GM03348 (cell line): Measurements from ENCODE around the gene CNTFR.
A peak's percentile ranks its signal among the peaks of the same experiment; 100 is the strongest.

ENCODE experiments used
- DNase-seq: peaks from one replicate; pipeline ENCODE4 v3.0.0; 2012; ENCODE audit warnings: low spot score

Gene CNTFR

DNA sequence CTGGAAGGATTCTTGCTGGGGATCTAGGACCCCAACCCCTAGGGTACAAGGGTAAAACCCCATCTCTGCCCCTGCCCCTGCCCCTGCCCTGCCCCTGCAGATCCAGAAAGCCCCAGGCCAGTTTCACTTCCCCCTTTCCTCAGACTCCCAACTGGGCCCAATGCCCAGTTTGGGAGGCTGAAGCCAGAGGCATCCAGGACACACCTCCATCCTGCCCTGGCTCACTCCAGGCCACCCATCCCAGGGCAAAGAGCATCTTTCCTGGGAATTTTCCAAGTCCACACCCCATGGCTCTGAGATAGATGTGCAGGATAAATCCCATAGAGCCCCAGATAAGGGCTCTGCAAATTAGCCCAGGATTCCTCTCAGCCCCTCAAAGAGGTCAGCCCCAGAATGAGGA is 17.4 kb downstream of the CNTFR start:
- DNase-seq, result no peak

DNA sequence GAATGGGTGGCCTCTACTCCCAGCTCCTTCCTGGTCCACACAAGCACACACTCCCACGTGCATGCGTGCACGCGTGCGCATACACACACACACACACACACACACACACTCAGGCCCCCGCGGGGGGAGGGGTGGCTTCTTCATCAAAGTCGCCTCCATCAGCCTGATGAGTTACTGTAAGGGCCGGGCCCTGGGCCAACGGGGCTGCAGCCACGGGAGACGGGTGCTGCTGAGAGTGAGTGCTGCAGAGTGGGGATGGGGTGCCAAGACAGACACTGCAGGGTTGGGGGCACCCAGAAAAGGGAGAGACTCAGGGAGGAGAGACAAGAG is 18.1 kb downstream of the CNTFR start:
- no peak for DNase-seq

- no peak for DNase-seq
Observed at GRCh38 chr9:34570809-34571480, 18.6 kb downstream of the CNTFR start.

- peak; percentile 31 for DNase-seq
Observed at GRCh38 chr9:34570376-34570775, 19.1 kb downstream of the CNTFR start.

GRCh38 chr9:34568774-34569173 is 20.8 kb downstream of the CNTFR start:
- no peak for DNase-seq

GRCh38 chr9:34568133-34568532 is 21.4 kb downstream of the CNTFR start:
- no peak for DNase-seq

DNA sequence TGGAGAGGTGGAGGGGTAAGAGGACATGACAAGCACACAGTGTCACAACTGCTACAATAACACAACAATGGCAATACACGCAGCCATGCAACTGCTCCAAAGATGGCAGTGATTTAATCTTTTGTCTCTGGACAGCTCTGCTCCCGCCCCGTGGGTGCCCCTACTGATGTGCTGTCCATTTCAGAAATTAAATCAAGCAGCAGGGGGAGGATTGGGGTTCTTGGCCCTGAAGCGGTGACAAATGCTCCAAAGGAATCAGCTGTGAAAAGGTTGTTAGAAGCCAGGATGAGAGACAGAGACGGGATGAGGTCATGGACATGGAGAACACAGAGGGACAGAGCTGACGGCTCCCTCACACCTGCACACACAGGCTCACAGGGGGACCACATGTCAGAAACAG is 22.6 kb downstream of the CNTFR start:
- no peak for DNase-seq

GRCh38 chr9:34566322-34566721 is 23.2 kb downstream of the CNTFR start:
- no peak for DNase-seq

DNA sequence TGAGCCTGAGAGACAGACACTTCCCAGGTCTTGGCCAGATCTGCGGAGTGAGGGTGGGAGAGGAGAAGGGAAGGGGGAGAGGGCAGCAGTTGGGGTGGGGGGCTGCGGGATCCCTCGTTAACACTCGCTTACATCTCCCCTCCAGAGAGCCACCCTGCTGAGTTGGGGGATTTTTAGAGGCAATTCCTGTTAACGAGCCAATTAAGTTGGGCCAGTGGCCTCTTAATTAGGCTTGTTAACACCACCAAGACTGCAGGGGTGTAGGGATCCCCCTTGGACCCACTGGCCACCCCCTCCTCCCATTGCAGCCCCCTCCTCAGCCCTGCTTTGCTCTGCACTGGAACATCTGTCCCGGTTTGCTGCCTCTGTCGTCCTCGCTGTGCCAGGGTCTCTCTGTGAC is 23.7 kb downstream of the CNTFR start:
- no peak for DNase-seq

DNA sequence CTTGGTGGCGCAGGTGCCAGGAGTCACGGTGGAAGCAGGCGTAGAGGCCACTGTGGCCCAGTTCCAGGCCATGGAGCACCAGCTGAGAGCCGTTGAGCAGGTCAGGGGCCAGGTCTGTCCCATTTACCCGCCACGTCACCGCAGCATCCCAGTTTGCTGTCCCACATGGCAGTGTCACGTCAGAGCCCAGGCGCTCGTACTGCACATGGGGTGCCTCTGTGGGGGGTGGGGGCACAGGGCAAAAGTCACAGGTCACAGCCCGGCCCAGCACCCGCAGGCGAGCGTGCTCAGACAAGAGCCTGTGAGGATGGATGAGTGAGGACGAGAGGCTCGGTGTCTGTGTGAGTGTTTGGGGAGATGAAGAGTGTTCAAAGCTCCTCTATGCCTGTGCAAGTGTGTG is 24.9 kb downstream of the CNTFR start:
- DNase-seq, result no peak

DNA sequence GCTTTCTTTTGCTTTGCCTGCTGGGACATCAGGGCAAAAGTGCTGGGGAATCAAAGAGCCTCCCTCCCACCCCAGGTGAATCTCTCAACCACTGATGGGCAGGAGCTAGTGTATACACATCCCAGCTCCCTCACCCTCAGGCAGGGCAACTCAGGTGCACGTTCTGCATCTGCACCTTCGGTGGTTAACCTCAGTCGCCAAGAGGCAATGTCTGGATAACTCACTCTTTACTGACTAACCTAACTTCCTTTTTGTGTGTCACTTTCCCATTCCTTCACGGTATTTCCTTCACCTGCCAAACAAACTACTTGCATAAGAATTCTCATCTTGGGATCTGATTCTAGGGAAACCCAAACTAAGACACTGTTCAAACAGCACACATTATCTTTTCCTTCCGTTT is 26.3 kb downstream of the CNTFR start:
- DNase-seq, result no peak

DNA sequence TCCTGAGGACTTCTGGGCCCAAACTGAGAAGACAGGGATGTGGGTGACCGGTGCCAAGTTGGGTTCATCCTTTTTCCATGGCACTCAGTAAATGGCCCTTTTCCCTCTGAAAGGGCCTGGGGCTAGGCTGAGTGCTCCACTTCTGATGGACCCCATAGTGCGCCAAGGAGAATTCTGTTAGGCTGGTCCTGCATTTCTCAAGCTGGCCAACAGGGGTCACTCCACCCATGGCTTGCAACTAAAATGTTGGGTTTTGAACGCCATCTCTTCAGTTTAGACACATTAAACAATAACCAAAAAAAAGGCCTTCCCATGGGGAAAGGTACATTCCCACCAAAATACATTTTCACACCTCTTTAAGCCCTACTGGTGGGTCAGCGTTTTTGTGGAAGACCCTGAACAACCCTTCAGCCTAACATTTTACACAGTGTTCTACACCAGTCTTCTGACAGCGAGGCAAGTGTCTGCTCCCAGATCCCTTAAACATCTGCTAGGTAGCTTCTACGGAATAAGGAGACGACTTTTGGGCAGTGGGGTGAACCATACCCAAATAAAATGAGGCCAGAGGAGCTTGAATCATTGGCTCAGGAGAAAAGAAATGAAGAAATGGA is 27.3 kb downstream of the CNTFR start:
- DNase-seq, result no peak

GRCh38 chr9:34560599-34561214 is 28.8 kb downstream of the CNTFR start:
- no peak for DNase-seq

DNA sequence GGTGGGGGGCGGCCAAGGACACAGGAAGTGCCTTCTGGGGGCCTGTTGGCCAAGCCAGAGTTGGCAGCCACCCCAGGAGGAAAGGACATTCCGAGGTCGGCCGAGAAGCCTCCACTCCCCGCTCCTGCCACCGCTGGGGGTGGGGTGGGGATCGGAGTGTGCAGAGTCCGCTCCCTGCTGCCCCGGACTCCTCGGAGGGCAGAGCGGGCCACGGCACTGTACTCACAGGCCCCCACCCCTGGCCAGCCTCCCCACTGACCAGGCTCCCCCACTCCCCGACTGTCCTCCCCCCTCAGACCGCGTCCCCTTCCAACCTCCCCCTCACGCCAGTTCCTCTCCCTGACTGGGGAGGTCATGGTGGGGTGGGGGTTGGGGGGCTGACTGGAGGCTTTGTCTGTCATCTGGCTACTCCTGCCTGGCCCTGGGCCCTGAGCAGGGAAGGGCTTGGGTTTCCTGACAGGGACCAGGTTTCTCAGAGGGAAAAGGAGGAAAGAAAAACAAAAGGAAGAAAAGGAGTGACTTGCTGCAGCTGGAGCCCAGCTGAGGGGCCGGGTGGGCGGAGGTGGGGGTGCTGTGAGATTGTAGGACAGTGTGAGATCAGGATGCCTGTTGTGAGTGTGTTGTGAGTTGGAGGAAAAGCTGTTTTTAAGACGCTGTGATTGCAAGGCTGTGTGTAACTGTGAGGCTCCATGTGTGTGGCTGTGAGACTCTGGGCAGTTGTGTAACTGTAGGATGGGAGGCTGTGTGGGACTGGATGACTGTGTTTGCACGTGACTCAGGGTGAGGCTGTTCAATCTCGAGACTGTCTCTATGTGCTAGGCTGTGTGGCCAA is 29.7 kb downstream of the CNTFR start:
- peak; percentile 78 for DNase-seq

GRCh38 chr9:34558919-34559623 is 30.5 kb downstream of the CNTFR start:
- no peak for DNase-seq

DNA sequence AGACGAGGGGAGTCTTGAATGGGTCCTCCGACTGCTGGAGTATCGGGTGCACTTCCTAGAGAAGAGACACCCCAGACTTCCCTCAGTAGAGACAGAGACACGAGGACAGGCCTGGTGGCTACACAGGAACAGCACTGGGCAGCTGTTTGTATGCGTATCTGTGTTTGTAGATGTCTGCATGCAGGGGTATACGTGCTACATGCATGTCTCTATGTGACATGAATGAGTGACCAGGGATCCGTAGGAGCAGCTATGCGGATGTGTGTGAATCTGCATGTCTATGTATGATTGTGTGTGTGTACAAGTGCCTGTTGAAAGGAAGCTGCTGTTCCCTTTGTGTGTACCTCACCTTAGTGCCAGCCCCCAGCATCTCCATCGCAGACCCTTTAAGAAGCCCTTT is 31.2 kb downstream of the CNTFR start:
- no peak for DNase-seq

GRCh38 chr9:34557426-34558321 is 31.9 kb downstream of the CNTFR start:
- no peak for DNase-seq

DNA sequence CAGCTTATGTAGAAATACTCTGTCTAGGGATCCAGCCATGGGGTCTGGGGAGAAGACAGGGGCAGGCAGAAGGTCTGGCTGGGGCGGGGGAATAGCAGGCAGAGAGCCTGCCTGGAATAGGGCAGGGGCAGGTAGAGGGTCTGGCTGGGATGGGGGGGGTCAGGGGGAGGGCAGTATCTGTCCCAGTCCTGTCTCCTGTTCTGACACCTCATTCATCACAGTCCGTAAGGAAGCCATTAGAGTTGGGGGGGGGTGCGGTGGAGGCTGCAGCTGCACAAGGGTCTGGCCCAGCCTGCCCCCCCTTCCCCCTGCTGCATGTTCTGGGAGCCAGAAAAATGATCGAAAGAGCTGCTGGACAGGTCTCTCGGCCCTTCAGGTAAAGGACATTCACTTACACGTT is 32.6 kb downstream of the CNTFR start:
- no peak for DNase-seq

DNA sequence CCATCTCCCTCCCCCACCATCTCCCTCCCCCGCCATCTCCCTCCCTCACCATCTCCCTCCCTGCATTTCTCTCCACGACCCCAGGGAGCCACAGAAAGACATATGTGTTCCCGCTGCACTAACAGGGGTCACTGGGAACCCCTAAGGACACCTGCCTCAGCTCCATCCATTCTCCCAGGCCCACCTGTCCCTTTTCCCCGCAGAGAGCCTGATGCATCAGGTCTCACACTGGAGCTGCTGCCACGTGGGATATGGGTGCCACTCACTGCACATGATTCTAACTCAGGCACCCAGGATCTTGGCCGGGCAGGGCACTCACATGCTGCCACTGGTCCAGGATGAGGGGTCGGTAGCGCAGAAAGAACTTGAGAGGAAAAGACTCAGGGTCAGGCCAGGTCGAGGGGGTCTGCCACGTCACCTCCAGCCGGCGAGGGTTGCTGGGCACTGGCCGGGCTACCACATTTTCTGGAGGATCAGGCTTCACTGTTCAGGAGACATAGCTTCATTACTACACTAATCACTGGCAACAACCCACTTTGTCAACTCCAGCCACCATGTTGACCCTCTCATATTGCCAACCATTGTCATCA is 33.5 kb downstream of the CNTFR start:
- DNase-seq, result no peak

- no peak for DNase-seq
Observed at GRCh38 chr9:34555500-34555899, 34.0 kb downstream of the CNTFR start.

DNA sequence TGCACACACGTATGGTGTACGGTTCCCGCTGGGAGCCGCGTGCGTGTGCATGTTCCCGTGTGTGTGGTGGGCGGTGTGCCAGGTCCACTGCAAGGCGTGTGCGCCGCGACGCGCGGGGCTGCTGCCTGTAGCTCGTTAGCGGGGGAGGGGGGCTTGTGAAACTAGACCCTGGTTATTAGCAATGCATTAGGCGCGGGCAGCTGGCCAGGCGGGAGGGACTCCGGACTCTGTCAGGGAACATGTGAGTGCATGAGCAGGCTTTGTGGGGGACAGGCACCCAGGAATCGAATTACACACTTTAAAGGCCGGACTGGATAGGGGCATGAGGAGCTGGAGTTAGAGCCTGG is 34.5 kb downstream of the CNTFR start:
- no peak for DNase-seq
